Neural cell (in vitro differentiated cells): ENCODE results near the gene TCP10L. TPM values are rescaled to one million over a fixed set of nuclear protein-coding genes. Genes with fewer than 3 reads are reported as not detected.

Experiments
- H2AFZ ChIP-seq: fragments of 200-600, 300-800 bp; sonication (generic), shearing (Covaris generic); 2 replicates; pipeline ENCODE4 v1.6.0; 2014; ENCODE audit warnings: low read depth, mild to moderate bottlenecking, antibody characterized with exemption, low read length, moderate library complexity
- H3F3A ChIP-seq: fragments of 200-600 bp; shearing (Covaris generic); 2 replicates; pipeline ENCODE4 v1.6.1; 2016; ENCODE audit warnings: mild to moderate bottlenecking, moderate library complexity, mixed read lengths, antibody characterized with exemption, low read length; ENCODE audit not compliant: insufficient read depth, poor library complexity, severe bottlenecking
- H3K27ac ChIP-seq: fragments of 200-600, 300-800 bp; sonication (generic), shearing (Covaris generic); 2 replicates; pipeline ENCODE4 v1.5.1; 2014; ENCODE audit warnings: mild to moderate bottlenecking, low read length, moderate library complexity
- H3K27me3 ChIP-seq: fragments of 300-800, 200-600 bp; sonication (generic), shearing (Covaris generic); 2 replicates; pipeline ENCODE4 v1.6.0; 2014; ENCODE audit warnings: mild to moderate bottlenecking, low read depth, low read length, moderate library complexity; ENCODE audit not compliant: insufficient read depth
- H3K36me3 ChIP-seq: fragments of 300-800, 200-600 bp; sonication (generic), shearing (Covaris generic); 2 replicates; pipeline ENCODE4 v1.5.1; 2014; ENCODE audit warnings: mild to moderate bottlenecking, antibody characterized with exemption, low read length, moderate library complexity; ENCODE audit not compliant: insufficient read depth
- H3K4me2 ChIP-seq: fragments of 300-800, 200-600 bp; sonication (generic), shearing (Covaris generic); 2 replicates; pipeline ENCODE4 v1.6.0; 2014; ENCODE audit warnings: mild to moderate bottlenecking, low read length
- H3K4me3 ChIP-seq: fragments of 300-800, 200-600 bp; sonication (generic), shearing (Covaris generic); 2 replicates; pipeline ENCODE4 v1.5.1; 2014; ENCODE audit warnings: mild to moderate bottlenecking, low read length, moderate library complexity
- H3K79me2 ChIP-seq: fragments of 200-600 bp; shearing (Covaris generic); replicated peaks from 2 replicates; pipeline ENCODE4 v1.6.0; 2014; ENCODE audit warnings: mild to moderate bottlenecking, low read length, moderate library complexity; ENCODE audit not compliant: insufficient read depth
- H3K9ac ChIP-seq: fragments of 300-800, 200-600 bp; sonication (generic), shearing (Covaris generic); 2 replicates; pipeline ENCODE4 v1.6.1; 2016; ENCODE audit warnings: mild to moderate bottlenecking, low read length, mixed read lengths
- H3K9me2 ChIP-seq: fragments of 200-600 bp; shearing (Covaris generic); 2 replicates; pipeline ENCODE4 v1.6.1; 2016; ENCODE audit warnings: mild to moderate bottlenecking, low read length, mixed read lengths; ENCODE audit not compliant: insufficient read depth
- H3K9me3 ChIP-seq: fragments of 200-600, 300-800 bp; sonication (generic), shearing (Covaris generic); 2 replicates; pipeline ENCODE4 v1.6.1; 2016; ENCODE audit warnings: mild to moderate bottlenecking, mixed run types, low read length, moderate library complexity, mixed read lengths
- H4K20me1 ChIP-seq: fragments of 200-600 bp; shearing (Covaris generic); 2 replicates; pipeline ENCODE4 v1.6.1; 2016; ENCODE audit warnings: mild to moderate bottlenecking, mixed run types; ENCODE audit not compliant: insufficient read depth
- EP300 ChIP-seq: fragments of 450-650 bp; conservative IDR thresholded peaks from 2 replicates; pipeline ENCODE4 v1.6.1; 2014; ENCODE audit warnings: antibody characterized with exemption, mild to moderate bottlenecking, moderate library complexity; ENCODE audit not compliant: poor library complexity, severe bottlenecking
- EZH2 ChIP-seq: fragments of 200-600, 300-800 bp; shearing (Covaris generic), sonication (generic); IDR thresholded peaks from 2 replicates; pipeline ENCODE4 v1.6.1; 2014; ENCODE audit warnings: antibody characterized with exemption, low read length, borderline replicate concordance, mild to moderate bottlenecking; ENCODE audit not compliant: insufficient read depth, poor library complexity, severe bottlenecking
- MXI1 ChIP-seq: fragments of 450-650 bp; conservative IDR thresholded peaks from 2 replicates; pipeline ENCODE4 v1.6.1; 2014; ENCODE audit warnings: antibody characterized with exemption, mild to moderate bottlenecking; ENCODE audit not compliant: poor library complexity, severe bottlenecking
- POLR2AphosphoS5 ChIP-seq: IDR thresholded peaks from 2 replicates; pipeline ENCODE4 v1.6.1; 2012
- RAD21 ChIP-seq: fragments of 450-650 bp; conservative IDR thresholded peaks from 2 replicates; pipeline ENCODE4 v1.6.1; 2014; ENCODE audit warnings: antibody characterized with exemption, mild to moderate bottlenecking, moderate library complexity
- REST ChIP-seq: IDR thresholded peaks from 2 replicates; pipeline ENCODE4 v1.6.1; 2012; ENCODE audit warnings: borderline replicate concordance
- SMC3 ChIP-seq: fragments of 450-650 bp; conservative IDR thresholded peaks from 2 replicates; pipeline ENCODE4 v1.6.1; 2014; ENCODE audit warnings: antibody characterized with exemption, mild to moderate bottlenecking, moderate library complexity; ENCODE audit not compliant: poor library complexity
- TAF1 ChIP-seq: IDR thresholded peaks from 2 replicates; pipeline ENCODE4 v1.6.1; 2012; ENCODE audit warnings: low read depth
- polyA plus RNA-seq: library from polyadenylated mRNA; depleted of rRNA; stranded (reverse); fragments of >200 nt; gene quantifications from 2 replicates; pipeline ENCODE4 v1.2.3, GENCODE V29; 2014
- TF ChIP-seq, protein P1 (sequence below): fragments of 450-650 bp; IDR thresholded peaks from 2 replicates; pipeline ENCODE4 v1.5.1; 2014; ENCODE audit warnings: antibody characterized with exemption, mild to moderate bottlenecking, moderate library complexity; ENCODE audit not compliant: poor library complexity, severe bottlenecking

TCP10L gene
- polyA plus RNA-seq, 1 donor from 2014 or later = 1.7 TPM

DNA sequence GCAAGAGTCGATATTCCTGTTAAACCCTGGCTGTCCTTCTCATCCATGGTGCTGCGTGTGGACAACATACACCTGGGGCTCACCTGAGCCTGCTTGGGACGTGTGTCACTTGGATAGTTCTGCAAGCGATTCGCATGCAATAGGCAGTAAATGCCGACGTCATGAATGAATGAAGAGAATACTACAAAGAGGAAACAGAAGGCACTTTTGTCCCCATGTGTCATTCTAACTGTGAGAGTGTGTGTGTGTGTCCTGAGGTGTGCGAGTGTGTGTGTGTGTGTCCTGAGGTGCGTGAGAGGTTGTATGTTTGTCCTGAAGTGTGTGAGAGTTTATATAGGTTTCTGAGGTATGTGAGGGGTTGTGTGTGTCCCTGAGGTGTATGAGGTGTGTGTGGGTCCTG is 647 bp upstream of the TCP10L start:
- H3K9me3 ChIP-seq = no peaks in the 10 kb centered on the region
- TF ChIP-seq MXI1 = no peak
- no peak for TF ChIP-seq POLR2AphosphoS5
- TF ChIP-seq SMC3 = no peak
- no peak for TF ChIP-seq REST
- TF ChIP-seq RAD21 = no peak
- TF ChIP-seq TAF1 = no peak
- no peak for TF ChIP-seq EP300
- TF ChIP-seq EZH2 = no peak
- TF ChIP-seq, protein P1, sequence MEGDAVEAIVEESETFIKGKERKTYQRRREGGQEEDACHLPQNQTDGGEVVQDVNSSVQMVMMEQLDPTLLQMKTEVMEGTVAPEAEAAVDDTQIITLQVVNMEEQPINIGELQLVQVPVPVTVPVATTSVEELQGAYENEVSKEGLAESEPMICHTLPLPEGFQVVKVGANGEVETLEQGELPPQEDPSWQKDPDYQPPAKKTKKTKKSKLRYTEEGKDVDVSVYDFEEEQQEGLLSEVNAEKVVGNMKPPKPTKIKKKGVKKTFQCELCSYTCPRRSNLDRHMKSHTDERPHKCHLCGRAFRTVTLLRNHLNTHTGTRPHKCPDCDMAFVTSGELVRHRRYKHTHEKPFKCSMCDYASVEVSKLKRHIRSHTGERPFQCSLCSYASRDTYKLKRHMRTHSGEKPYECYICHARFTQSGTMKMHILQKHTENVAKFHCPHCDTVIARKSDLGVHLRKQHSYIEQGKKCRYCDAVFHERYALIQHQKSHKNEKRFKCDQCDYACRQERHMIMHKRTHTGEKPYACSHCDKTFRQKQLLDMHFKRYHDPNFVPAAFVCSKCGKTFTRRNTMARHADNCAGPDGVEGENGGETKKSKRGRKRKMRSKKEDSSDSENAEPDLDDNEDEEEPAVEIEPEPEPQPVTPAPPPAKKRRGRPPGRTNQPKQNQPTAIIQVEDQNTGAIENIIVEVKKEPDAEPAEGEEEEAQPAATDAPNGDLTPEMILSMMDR = no peak

GRCh38 chr21:32584472-32584871 is 851 bp downstream of the TCP10L start:
- Histone ChIP-seq H3K79me2 (no peaks in the 10 kb centered on the region), H3K27ac (no peak overlapping the region), H3K9ac (no peak overlapping the region), H3K9me2 (no peaks in the 10 kb centered on the region), H3K27me3 (no peaks in the 10 kb centered on the region), H4K20me1 (no peaks in the 10 kb centered on the region), H3K4me2 (no peak overlapping the region), H3K9me3 (no peaks in the 10 kb centered on the region), H3K4me3 (no peak overlapping the region), H3K36me3 (no peaks in the 10 kb centered on the region), H3F3A (no peaks in the 10 kb centered on the region), H2AFZ (no peak overlapping the region)
- TF ChIP-seq POLR2AphosphoS5 (no peak), TAF1 (no peak), REST (no peak), EP300 (no peak), RAD21 (no peak), MXI1 (no peak), SMC3 (no peak), EZH2 (no peak)
- TF ChIP-seq, protein P1 = no peak

More for the DNA sequence above, 647 bp upstream of the TCP10L start:
- H3K79me2 ChIP-seq = no peaks in the 10 kb centered on the region
- no peak overlapping the region for H2AFZ ChIP-seq
- no peak overlapping the region for H3K9ac ChIP-seq
- H3K9me2 ChIP-seq = no peaks in the 10 kb centered on the region
- H3K27me3 ChIP-seq = no peaks in the 10 kb centered on the region
- H3K36me3 ChIP-seq = no peaks in the 10 kb centered on the region
- no peak overlapping the region for H3K4me2 ChIP-seq
- H4K20me1 ChIP-seq = no peaks in the 10 kb centered on the region
- no peak overlapping the region for H3K27ac ChIP-seq
- H3F3A ChIP-seq = no peaks in the 10 kb centered on the region
- no peak overlapping the region for H3K4me3 ChIP-seq
